Natural killer cell (primary cell): ENCODE data around the gene CYP3A7. TPM values are rescaled to one million over a fixed set of nuclear protein-coding genes. Genes with fewer than 3 reads are reported as not detected.

Source experiments
- ATAC-seq, 3 donors: fragments of 150-1000 bp in 2 of 3; fragments of 200-7000 bp in 1 of 3; cut with Tn5 transposase; 1 replicate in 1 of 3; 2 replicates in 2 of 3; pipeline ENCODE4 v1.10.0; 2021; ENCODE audit warnings: mild to moderate bottlenecking in 2 of 3, moderate library complexity in 2 of 3
- DNase-seq, 2 donors: peaks; one replicate each; pipeline versions ENCODE4 v3.0.0 to v3.0.0-alpha.2; 2013 to 2021; ENCODE audit warnings: mixed read lengths in 1 of 2
- H3K27ac ChIP-seq: one replicate; pipeline ENCODE4 v1.5.1; 2013; ENCODE audit warnings: mild to moderate bottlenecking, low read length
- H3K27me3 ChIP-seq: one replicate; pipeline ENCODE4 v1.6.1; 2013; ENCODE audit warnings: low read length; ENCODE audit not compliant: control insufficient read depth, insufficient read depth
- H3K36me3 ChIP-seq: one replicate; pipeline ENCODE4 v1.6.1; 2013; ENCODE audit warnings: low read length; ENCODE audit not compliant: control insufficient read depth, insufficient read depth
- H3K4me1 ChIP-seq: one replicate; pipeline ENCODE4 v1.6.1; 2013; ENCODE audit warnings: low read length; ENCODE audit not compliant: control insufficient read depth, insufficient read depth
- H3K4me3 ChIP-seq: one replicate; pipeline ENCODE4 v1.5.1; 2013; ENCODE audit warnings: low read length
- H3K9me3 ChIP-seq: one replicate; pipeline ENCODE4 v1.6.1; 2013; ENCODE audit warnings: low read length; ENCODE audit not compliant: control insufficient read depth, insufficient read depth
- H3K27ac Mint-ChIP-seq, 2 donors: one replicate each; pipeline ENCODE4 v1.8.0; 2022; ENCODE audit warnings: mild to moderate bottlenecking in 2 of 2, mixed read lengths in 2 of 2, moderate library complexity in 1 of 2
- H3K27me3 Mint-ChIP-seq, 2 donors: one replicate each; pipeline ENCODE4 v1.8.0; 2022; ENCODE audit warnings: low read depth in 2 of 2, mixed read lengths in 2 of 2
- H3K36me3 Mint-ChIP-seq: one replicate; pipeline ENCODE4 v1.8.0; 2022; ENCODE audit warnings: mixed read lengths
- H3K4me1 Mint-ChIP-seq, 2 donors: one replicate each; pipeline ENCODE4 v1.8.0; 2022; ENCODE audit warnings: mixed read lengths in 2 of 2
- H3K4me3 Mint-ChIP-seq: one replicate; pipeline ENCODE4 v1.8.0; 2022; ENCODE audit warnings: mild to moderate bottlenecking, moderate library complexity, mixed read lengths
- H3K9me3 Mint-ChIP-seq, 2 donors: one replicate each; pipeline ENCODE4 v1.8.0; 2022; ENCODE audit warnings: mixed read lengths in 2 of 2
- WGBS: methylation state at CpG from one replicate; pipeline ENCODE4 v1.1.7; 2013; ENCODE audit warnings: missing lambda C conversion rate; ENCODE audit not compliant: insufficient coverage; 5-methylcytosine and 5-hydroxymethylcytosine counted together
- intact Hi-C: fragments of 100-400 bp; cut with micrococcal nuclease; formaldehyde crosslinking; loops from one replicate; pipeline ENCODE4 v1.14.2; 2022
- total RNA-seq, 4 donors: library from RNA; stranded (reverse); fragments of 120-200 nt in 1 of 4; gene quantifications; one replicate each; pipeline versions ENCODE4 v1.2.3 to v1.2.4, GENCODE V29; 2013 to 2022
- TF ChIP-seq, protein P1 (sequence below): fragments of 200-600 bp; IDR thresholded peaks from one replicate; pipeline ENCODE4 v1.8.0; 2022; ENCODE audit warnings: antibody characterized with exemption

CYP3A7 gene
- total RNA-seq, 3 donors from 2014 or later (not counting 1 experiment from before 2014, with no cell fraction given) = not detected

DNA sequence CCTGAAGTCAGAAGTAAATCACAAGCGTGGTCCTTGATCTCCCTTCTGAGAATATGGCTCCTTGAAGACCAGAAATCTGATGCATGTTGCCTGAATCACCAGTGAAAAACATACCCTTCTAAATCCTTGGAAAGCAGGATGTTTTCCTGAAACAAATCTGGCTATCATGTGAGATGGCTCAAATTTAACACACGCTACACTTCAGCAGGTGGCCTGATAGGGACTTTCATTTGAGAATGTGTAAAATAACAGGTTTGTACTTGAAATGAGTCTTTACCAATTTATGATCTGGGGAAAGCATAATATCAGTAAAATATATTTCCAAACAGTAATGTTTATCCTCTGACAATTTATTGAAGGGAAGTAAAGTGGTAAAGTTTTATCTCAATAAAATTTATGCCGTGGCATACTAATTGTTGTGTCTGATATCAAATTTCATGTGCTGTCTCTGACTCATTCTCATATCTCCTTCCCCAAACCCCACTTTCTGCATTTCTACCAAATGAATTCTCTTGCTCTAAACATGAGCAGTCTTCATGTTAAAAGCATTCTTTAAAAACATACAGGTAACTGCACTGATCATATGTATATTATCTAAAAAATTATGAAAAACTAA lies 31.6 kb upstream of the CYP3A7 start:
- intact Hi-C loops = no loop called here
- TF ChIP-seq, protein P1, sequence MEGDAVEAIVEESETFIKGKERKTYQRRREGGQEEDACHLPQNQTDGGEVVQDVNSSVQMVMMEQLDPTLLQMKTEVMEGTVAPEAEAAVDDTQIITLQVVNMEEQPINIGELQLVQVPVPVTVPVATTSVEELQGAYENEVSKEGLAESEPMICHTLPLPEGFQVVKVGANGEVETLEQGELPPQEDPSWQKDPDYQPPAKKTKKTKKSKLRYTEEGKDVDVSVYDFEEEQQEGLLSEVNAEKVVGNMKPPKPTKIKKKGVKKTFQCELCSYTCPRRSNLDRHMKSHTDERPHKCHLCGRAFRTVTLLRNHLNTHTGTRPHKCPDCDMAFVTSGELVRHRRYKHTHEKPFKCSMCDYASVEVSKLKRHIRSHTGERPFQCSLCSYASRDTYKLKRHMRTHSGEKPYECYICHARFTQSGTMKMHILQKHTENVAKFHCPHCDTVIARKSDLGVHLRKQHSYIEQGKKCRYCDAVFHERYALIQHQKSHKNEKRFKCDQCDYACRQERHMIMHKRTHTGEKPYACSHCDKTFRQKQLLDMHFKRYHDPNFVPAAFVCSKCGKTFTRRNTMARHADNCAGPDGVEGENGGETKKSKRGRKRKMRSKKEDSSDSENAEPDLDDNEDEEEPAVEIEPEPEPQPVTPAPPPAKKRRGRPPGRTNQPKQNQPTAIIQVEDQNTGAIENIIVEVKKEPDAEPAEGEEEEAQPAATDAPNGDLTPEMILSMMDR = no peak
- Histone ChIP-seq H3K27ac (no peak overlapping the region), H3K4me3 (no peak overlapping the region), H3K4me1 (peaks cover 9% of the 10 kb centered on the region), H3K36me3 (no peaks in the 10 kb centered on the region), H3K9me3 (no peaks in the 10 kb centered on the region), H3K27me3 (peaks cover 3% of the 10 kb centered on the region)
- H3K36me3 Mint-ChIP-seq = no peaks in the 10 kb centered on the region
- no peaks in the 10 kb centered on the region for H3K9me3 Mint-ChIP-seq
- H3K4me3 Mint-ChIP-seq = no peak overlapping the region
- H3K27ac Mint-ChIP-seq = no peak overlapping the region
- H3K4me1 Mint-ChIP-seq = peaks cover 18 to 23% of the 10 kb centered on the region in 2 donors
- ATAC-seq = no peak
- 92% methylated on average over 2 of the region's 3 CpGs for WGBS
- DNase-seq = no peak
- peaks cover 7 to 9% of the 10 kb centered on the region in 2 donors for H3K27me3 Mint-ChIP-seq

GRCh38 chr7:99764478-99764877 lies 29.5 kb upstream of the CYP3A7 start:
- intact Hi-C loops = no loop called here
- H3K4me3 ChIP-seq = no peak overlapping the region
- no peaks in the 10 kb centered on the region for H3K9me3 ChIP-seq
- Mint-ChIP-seq H3K4me1 (peaks cover 18 to 19% of the 10 kb centered on the region in 2 donors), H3K27ac (no peak overlapping the region), H3K9me3 (no peaks in the 10 kb centered on the region), H3K4me3 (no peak overlapping the region), H3K36me3 (no peaks in the 10 kb centered on the region), H3K27me3 (peaks cover 0 to 3% of the 10 kb centered on the region in 2 donors)
- 80% methylated on average over 3 of the region's 3 CpGs for WGBS
- TF ChIP-seq, protein P1 = no peak
- DNase-seq = no peak
- H3K27ac ChIP-seq = no peak overlapping the region
- ATAC-seq = no peak
- H3K36me3 ChIP-seq = no peaks in the 10 kb centered on the region
- H3K4me1 ChIP-seq = peaks cover 9% of the 10 kb centered on the region
- H3K27me3 ChIP-seq = no peaks in the 10 kb centered on the region

DNA sequence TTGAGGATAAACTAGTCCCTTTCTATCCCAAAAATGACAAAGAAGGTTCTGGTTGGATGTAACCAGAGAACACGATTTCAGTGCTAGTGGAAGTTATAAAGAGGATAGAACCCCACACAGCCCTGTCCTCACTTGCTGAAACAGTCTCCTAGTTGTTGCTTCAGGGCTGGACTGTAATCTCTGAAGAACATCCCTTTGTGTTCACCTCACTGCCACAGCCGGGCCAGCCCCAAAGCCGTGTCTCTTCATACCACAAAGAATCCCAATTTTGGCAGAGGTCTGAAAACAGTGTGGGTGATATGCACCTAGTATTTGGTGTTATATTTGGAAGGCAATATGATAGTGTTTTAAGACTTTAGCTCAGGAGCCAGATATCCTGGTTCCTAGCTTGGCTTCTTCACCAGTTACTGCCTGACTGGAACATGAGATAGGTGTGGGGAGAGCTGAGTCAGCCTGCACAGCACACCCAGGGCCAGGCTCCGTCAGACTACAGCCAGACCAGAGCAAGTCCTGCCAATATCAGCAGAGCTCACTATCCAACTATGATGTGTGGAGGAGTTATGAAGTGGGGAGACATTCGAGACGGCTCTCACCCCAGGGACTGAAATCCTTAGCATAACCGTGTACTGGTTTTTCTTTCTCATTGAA lies 27.8 kb upstream of the CYP3A7 start:
- TF ChIP-seq, protein P1 = no peak
- H3K4me3 Mint-ChIP-seq = no peak overlapping the region
- H3K27me3 ChIP-seq = no peaks in the 10 kb centered on the region
- no peaks in the 10 kb centered on the region for H3K9me3 ChIP-seq
- intact Hi-C loops = no loop called here
- DNase-seq (no peak), ATAC-seq (no peak)
- H3K27ac ChIP-seq = no peak overlapping the region
- H3K27ac Mint-ChIP-seq = no peak overlapping the region
- H3K4me1 ChIP-seq = peaks cover 3% of the 10 kb centered on the region
- H3K4me1 Mint-ChIP-seq = peaks cover 6 to 8% of the 10 kb centered on the region in 2 donors
- no peaks in the 10 kb centered on the region for H3K36me3 Mint-ChIP-seq
- H3K9me3 Mint-ChIP-seq = no peaks in the 10 kb centered on the region
- H3K4me3 ChIP-seq = no peak overlapping the region
- 88% methylated on average over 6 of the region's 7 CpGs for WGBS
- no peaks in the 10 kb centered on the region for H3K36me3 ChIP-seq
- H3K27me3 Mint-ChIP-seq = peaks cover 3 to 7% of the 10 kb centered on the region in 2 donors
